Inflammatory macrophage (primary cell): ENCODE data around the gene PDLIM7.

ENCODE experiments used
- DNase-seq, 2 donors: peaks; one replicate each; pipeline ENCODE4 v3.0.0-alpha.2; 2020 to 2022

Gene PDLIM7

GRCh38 chr5:177505075-177505474 lies 7.7 kb upstream of the PDLIM7 start:
- DNase-seq = no peak

DNA sequence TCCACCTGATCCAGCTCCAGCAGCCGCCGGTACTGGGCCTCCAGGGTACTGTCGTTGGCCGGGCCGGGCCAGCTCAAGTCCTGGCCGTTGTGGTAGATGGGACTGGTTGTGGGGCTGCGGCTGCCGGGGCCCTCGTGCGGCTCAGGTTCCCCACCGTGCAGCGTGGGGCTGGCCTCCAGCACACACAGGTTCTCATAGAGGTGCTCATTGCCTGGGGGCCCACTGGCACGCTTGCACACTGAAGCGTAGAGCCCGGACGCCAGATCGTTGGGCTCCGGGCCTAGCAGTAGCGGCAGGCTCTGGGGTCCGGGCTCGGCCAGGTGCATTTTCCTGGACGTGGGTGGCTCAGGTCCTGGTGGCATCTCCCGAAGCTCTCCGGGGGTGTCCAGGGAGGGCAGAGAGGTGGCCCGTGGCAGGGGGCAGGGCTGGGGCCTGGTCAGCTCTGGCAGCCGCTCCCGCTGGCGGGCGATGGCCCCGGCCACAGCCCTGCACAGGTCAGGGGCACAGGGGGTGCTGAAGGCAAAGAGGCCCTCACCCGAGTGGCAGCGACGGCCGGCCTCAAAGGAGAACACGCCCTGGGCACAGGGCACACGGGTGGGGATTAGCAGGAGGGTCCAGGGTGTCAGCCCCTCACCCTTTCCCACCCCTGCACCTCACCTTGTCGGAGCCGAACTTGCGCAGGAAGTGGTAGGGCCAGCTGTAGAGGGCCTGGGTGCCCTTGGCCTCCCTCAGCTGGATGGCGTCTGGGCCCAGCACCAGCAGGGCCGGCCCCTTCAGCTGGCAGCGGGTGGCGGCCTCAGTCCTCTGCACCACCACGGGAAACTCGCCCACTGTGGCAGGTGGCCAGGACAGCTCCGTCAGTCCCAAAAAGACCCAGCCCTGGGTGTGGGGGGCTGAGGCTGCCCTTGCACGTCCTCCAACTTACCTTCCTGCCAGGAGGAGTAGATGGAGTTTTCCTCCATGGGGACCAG lies 7.0 kb upstream of the PDLIM7 start:
- no peak for DNase-seq

DNA sequence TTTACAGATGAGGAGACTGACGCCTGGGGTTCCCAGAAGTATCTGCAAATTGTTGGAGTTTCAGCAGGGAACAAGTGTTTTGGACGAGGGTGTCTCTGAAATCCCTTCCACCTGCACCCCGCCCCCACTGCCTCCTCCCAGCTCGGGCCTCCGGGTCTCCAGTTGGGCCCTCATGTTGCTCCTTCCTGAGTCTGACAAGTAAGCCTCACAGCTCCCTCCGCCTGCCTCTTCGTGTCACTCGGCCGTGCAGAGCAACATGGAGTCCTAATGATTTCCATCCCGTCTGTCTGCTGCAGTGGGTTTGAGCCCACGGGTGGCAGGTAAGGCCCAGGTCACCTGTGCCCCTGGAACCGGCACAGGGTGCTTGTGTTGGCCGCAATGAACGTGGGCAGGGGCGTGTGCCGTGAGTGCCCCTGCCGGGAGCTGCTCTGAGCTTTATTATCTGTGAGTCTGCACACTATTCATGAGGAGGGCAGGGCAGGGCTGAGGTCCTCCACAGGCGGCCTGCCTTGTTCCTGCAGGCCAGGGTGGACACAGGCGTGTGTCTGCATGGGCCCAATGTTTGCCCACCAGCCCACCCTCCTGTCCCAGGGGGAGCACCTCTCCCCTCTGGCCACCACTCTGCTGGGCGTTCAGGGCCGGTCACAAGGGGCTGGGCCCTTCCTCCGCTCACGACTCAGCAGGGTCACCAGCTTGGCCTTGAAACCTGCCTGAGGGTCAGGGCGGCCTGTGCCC lies 6.1 kb upstream of the PDLIM7 start:
- DNase-seq = no peak

DNA sequence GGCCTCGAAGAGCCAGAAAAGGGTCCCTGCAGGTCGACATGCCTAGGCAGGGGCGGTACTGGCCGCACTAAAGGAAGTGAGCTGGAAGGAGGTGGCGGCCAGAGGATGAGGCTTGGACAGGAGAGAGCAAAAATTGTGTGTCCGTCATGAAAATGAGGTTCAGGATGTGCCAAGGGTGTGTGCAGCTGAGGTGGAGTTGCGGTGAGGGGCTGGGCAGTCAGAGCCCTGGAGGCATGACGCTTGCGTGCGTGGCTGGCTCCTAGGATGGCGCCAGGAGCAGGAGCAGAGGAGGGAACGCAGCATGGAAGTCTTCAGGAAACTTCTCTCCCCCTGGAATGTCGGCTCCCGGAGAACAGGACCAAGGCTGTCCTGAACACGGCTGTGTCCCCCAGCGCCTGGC lies 5.5 kb upstream of the PDLIM7 start:
- DNase-seq = no peak

- peak in 1 of 2 donors; percentile 26 for DNase-seq
These were observed 4.7 kb upstream of the PDLIM7 start for GRCh38 chr5:177501874-177502678.

DNA sequence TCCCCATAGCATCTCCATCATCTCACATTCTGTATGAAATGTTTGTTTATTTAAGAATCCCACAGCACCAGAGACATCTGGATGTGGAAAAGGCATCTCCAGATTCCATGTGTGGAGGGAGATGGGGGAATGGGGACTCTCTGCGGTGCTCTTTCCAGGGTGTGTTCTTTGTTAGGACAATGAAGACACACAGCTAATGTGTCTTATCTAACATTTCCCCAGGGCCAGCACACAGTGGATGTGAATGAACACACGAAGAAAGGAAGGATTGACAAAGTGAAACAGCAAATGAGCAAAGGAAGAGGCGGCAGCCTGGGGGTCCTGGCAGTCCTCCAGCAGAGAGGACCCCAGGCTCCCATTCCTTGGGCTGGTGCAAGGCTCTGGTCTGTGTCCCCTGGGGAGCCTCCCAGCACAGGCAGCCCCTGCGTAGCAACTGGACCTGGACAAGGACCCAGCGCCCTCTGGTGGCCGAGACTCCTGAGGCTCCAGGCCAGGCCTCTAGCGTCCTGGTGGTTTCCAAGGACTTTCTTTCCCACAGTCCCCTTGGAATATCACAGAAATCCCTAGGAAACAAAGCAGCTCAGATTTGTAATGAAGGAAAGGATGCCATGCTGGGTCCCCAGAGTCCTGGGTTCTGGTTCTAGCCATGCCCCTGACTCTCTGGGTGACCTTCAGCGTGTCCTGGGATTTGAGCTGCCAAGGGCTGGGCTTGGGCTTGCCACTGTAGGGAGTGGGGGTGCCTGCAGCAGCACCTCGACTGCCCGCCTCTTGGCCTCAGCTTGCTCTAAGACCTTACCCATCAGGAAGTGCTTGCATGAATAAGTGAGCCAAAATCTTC lies 3.5 kb upstream of the PDLIM7 start:
- DNase-seq = peak; percentile 76 to 87

GRCh38 chr5:177499842-177500241 lies 2.4 kb upstream of the PDLIM7 start:
- DNase-seq = no peak

- no peak for DNase-seq
These were observed 796 bp upstream of the PDLIM7 start for GRCh38 chr5:177498013-177498787.

DNA sequence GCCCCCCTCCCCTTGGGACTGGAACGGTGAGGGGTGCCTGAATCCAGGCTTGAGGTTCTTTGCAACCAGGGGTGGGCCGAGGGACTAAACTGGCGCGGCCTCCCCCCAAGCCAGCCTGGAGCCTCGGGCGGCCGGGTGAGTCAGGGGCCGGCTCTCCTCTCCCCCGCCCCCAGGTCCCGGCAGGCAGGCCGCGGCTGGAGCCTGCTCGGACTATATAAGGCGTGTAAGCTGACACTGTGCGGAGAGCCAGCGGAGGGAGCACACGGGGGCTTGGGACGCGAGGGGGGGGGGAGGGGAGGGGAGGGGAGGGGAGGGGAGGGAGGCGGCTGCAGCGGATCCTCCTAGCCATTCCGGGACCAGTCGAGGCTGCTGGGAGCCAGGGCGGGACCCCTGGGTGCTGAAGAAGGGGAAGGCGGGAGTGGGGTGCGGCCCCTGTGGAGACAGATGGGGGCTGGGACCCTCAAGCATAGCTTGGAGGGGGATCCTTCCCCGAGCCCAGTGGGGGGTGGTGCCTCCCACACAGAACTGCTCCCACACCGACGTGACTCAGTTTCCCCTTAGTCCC lies 595 bp downstream of the PDLIM7 start:
- peak in 1 of 2 donors; percentile 53 for DNase-seq

- no peak for DNase-seq
These were observed 1.2 kb downstream of the PDLIM7 start for GRCh38 chr5:177496070-177496726.

- peak; percentile 50 to 75 for DNase-seq
These were observed 2.0 kb downstream of the PDLIM7 start for GRCh38 chr5:177495243-177496060.

DNA sequence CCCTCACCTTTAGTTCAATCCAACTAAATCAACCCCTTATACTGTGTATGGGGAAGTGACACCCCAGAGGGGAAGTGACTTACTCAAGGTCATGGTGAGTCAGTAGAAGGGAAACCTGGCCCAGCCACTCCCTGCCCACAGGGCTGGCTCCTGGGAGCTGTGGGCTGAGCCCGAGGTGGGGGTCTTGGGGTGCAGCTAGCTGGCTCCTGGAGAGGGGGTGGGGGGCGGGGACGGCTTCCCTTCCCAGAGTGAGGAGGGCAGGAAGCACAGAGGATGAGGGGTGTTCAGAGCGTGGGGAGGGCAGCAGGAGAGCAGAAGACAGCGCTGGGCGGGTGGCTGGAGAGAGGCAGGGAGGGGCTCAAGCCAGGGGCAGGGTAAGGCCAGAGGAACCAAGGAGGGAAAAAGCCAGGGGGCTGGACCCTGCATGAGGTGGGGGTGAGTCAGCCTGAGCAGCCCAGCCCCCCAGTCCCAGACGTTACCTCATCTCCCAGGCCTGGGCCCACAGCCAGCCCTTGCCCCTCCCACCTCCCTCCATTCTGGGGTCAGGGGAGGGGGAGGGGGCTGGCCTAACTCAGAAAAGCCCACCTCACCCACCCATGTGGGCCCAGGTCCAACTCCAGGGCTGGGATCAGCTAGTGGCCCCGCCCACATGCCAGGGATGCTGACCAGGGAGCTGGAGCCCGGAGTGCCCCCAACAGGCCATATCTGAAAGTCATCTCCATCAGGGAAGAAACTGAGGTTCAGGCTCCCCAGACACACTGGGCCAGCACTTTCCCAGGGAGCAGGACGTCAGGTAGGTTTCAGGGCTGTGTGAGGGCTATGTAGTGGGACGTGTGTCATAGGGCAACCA lies 2.8 kb downstream of the PDLIM7 start:
- DNase-seq = peak; percentile 90 to 91

DNA sequence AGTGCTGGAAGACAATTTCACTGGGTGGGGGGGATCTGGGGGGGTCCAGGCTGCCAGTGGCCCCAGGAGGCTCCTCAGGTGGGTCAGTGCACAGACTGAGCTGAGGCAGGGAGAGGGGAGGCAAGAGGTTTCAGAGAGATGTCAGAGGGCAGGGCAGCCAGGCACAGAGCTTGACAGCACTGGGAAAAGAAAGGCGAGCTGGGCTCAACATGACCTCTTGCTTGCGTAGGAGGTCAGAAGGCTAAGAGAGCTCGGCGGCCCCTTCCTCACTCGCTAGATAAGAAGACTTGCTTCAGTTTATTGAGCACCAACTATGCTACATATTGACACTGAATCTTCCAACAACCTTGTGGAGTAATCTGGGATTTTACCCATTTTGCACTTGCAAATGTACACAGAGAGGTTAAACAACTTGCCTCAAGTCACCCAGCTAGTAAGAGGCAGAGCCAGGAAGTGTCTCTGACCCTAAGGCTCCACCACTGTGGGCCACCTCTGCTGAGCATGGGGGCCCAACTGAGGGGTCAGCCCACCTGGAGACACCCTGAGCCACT lies 3.5 kb downstream of the PDLIM7 start:
- peak in 1 of 2 donors; percentile 25 for DNase-seq

DNA sequence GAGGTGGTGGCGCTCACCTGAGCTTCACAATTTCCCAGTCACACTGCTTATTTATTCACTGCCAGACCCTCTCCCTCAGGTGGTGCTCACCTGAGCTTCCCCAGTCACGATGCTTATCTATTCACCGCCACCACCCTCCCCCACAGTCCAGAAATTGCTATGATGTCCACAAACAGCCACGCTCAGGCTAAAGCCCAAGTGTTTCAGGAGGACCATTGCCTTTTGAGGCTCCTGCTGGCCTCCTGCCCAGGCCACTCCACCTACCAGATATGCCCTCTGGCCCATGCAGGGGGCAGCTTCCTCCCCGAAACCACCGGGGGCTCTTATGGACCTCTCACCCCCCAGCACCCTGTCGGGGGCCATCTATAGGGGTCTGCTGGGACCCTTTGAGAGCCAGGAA lies 4.6 kb downstream of the PDLIM7 start:
- DNase-seq = no peak

DNA sequence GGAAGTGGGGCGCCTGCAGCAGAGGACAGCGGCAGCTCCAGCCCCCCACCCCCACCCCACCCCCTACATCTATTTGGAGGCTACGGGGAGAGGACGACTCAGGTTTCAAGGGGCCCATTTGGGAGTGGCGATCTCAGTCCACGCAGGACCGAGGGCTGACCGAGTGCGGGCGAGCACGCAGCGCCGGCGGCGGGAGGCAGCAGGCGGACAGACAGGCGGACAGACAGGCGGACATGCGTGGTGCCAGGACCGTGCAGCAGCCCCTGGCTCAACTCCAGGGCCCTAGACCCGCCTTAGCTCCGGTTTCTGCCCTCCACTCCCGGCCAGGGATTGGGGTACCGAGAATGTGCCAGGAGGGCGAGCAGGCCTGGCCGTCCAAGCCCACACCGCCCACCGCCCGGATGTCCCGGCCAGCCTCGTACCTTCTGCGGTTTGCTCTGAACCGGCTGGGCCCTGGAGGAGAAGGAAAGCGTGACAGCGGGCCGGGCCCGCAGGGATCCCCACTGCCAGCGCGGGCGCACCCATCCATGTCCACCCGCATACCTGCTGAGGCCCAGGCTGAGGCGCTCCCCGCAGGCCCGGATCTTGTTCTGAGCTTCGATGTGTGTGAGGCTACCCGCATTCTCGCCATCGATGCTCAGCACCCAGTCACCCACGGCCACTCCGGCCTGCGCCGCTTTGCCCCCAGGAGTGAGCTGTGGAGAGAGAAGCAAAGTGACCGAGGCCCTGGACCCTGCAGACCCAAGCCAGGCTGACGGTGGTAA lies 5.2 kb downstream of the PDLIM7 start:
- DNase-seq = no peak

- peak in 1 of 2 donors; percentile 15 for DNase-seq
These were observed 5.9 kb downstream of the PDLIM7 start for GRCh38 chr5:177491429-177491945.

DNA sequence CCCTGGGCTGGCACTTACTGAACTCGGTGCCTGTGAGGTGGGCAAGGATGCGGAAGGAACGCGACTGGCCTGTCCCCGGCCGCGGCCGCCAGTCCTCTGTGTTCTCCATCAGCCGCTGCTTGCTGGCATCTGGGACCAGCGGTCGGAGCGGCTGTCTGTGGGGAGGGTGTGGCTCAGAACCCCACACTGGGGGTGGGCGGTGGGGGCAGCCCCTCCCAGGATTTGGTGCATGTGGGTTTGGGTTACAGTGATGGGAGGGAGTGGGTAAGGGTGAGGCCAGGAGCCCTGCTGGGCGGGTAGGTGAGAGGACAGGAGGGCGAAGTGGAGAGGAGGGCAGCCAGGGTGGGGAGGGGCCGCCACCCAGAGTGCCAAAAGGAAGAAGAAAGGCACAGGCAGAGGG lies 6.4 kb downstream of the PDLIM7 start:
- no peak for DNase-seq
